ENCODE results near the gene CDK17.

CDK17 gene

DNA sequence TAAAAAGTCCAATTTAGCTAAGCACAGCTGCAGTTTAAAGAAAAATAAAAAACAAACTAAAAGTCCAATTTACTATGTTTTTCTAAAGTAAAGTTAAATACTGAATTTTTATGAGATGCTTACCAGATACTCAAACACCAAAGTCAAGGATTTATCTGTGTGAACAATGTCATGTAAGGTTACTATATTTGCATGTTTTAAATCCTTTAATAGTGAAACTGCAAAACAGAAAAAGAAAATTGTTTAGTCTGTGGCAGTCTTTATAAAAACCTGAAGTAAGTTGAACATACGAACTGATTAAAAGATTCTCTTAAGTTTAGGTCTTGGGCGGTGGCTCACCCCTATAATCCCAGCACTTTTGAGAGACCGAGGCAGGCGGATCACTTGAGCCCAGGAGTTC is 102.7 kb downstream of the CDK17 start:
- no peak overlapping the region for H3K4me3 ChIP-seq (ENCODE audit: low read depth, low read length)
- no peak for DNase-seq (ENCODE audit: low read depth)

DNA sequence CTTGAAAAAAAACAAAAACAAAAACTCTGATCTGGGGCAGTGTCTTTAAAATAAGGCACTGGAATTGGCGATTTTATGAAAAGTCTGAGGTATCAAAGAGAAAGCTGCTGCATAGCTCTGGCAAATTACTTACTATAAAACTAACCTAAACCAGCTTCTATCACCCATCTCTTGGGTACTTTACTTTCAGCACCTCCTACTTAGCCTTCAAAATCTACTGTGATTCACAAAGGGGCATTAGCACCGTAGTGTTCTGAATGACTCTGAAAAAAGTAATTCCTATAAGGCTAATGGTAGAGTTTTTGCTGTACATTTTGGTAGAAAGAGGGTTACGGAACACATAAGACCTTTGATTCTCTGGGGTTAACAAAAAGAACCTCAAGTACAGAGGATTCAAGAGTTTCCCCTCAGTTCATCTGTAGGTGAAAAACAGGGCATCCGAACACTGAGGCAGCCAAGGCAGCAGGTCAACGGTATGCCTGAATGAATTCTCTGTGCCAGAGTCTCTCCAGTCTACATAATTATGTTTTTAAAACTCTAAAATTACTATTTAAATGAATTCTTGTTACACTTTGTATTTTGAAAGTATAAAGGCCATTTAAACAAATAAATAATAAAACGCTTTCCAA is 104.6 kb downstream of the CDK17 start:
- no peak overlapping the region for H3K4me3 ChIP-seq (ENCODE audit: low read depth, low read length)
- no peak for DNase-seq (ENCODE audit: low read depth)

DNA sequence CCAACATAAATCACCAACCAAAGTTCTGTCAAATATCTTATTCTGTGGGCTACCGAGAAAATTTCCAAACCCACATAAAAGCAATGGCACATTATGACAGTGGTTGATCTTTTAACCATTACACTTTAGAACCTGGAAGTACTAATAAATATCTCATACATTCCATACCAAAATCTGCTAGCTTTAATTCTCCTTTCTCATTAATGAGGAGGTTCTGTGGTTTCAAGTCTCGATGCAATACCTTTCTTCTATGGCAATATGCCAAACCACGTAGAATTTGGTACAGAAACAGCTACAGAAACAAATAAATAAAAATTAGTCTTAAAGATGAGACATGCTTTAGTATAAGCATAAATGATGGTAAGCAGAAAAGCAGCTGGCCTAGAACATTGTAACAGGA is 105.4 kb downstream of the CDK17 start:
- DNase-seq (ENCODE audit: low read depth) = peak; percentile 22

DNA sequence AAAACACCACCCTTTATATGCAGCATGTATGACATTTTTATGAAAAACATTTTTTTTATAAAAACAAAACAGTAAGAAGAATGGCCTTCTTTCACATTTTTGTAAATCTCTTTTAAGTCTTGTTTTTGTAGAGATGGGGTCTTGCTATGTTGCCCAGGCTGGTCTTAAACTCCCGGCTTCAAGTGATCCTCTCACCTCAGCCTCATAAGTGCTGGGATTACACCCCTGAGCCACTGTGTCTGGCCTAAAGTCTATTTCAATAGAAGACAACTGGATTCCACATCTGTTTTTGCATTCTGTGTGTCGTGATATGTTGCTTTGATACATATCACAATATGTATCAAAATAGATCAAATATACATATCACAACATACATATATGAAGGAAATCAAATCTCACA is 107.1 kb downstream of the CDK17 start:
- no peak overlapping the region for H3K4me3 ChIP-seq (ENCODE audit: low read depth, low read length)
- DNase-seq (ENCODE audit: low read depth) = no peak

More for the DNA sequence above, 105.4 kb downstream of the CDK17 start:
- no peak overlapping the region for H3K4me3 ChIP-seq (ENCODE audit: low read depth, low read length)

DNA sequence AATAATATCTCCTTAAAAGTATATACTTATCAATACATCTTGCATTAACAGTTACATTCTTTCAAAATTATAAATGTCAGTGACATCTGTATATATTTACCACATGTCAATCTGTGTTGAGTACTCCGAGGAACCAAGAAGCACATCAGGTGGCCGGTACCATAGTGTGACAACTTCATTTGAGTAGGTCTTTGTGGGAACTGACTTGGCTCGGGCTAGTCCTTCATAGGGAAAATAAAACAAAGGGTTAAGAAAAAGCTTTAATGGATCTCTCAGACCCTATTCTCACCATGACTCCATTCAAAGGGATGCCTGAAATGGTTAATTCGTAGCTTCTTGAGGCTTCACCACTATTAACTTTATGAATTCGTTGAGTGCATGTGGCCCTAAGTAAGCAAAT is 111.2 kb downstream of the CDK17 start:
- H3K4me3 ChIP-seq (ENCODE audit: low read depth, low read length) = no peak overlapping the region
- DNase-seq (ENCODE audit: low read depth) = no peak

DNA sequence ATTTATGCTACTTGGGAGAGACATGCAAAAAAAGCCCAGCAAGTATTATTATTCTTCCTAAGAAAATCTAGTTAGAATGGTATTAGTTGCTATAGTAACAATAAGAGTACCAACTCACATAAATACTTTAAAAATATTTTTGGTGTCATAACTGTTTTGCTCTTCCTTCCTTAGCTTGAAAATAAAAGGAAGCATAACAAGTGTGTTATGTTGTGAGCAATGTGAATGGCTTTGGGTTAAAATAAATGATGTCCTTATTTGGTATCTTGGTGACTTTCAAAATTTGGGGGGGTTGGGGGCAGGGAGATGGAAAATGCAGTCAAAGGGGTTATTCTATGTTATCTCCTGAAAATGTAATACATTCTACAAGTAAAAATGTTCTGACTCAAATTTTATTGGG is 115.1 kb downstream of the CDK17 start:
- no peak overlapping the region for H3K4me3 ChIP-seq (ENCODE audit: low read depth, low read length)
- DNase-seq (ENCODE audit: low read depth) = no peak

DNA sequence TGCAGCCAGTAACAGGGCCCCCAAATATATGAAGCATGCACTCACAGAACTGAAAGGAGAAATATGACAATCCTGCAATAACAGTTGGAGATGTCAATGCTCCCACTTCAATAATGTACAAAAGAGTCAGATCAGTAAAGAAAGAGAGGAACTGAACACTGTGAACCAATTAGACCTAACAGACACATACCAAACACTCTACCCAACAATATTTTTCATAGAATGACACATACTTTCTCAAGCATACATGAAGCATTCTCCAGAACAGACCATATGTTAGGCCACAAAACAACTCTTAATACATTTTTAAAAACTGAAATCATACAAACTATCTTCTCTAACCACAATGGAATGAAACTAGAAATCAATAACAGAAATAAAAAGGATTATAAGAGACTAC is 125.9 kb downstream of the CDK17 start:
- peak; percentile 32 for DNase-seq (ENCODE audit: low read depth)
- no peak overlapping the region for H3K4me3 ChIP-seq (ENCODE audit: low read depth, low read length)

DNA sequence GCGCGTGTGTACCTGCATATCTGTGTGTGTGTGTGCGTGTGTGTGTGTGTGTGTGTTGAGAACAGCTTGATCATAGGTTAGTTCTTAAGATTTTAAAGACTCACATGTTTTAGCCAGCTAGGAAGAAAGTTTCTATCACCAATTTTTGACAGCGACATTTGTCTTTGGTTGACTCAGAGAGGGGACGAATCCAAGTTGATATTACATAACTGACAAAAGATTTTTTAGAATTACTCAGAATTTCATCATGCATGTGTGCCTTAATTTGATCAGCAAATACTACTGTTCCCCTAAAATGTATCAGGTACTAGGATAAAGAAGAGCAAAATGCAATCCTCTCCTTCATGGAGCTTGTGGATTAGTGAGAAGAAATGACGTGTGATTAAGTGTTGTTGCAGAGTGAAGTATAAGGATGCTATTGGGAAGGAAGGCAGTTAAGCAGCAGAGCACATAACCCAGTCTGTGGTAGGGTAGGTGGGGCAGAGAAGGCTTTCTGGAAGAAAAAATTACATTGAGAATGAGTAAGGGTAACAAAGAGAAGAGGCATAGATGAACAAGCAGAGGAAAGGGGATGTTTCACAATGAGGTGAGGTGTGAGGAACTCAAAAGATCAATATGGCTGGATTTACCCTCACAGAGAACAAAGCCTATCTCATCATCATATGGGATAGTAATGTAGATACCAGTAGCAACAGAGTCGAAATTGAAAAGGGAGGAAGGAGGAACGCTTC is 128.6 kb downstream of the CDK17 start:
- no peak for DNase-seq (ENCODE audit: low read depth)

DNA sequence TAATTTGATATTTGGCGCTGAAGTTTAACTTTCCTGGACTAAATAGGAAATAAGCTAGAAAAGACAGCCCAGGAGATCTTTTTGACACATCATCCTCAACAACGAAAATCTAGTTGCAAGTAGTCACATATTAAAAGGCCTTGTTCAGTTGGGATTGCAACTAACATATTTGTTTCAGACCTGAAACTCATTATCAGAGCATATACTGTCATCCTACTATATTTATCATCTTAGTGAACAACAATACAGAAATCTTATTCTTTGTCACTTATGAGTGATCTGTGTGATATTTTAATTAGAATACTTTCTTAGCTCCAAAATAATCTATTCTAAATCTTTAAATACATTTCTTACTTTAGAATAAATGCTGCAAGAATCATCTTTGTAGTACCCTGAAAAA is 134.0 kb downstream of the CDK17 start:
- no peak for DNase-seq (ENCODE audit: low read depth)

More for the DNA sequence above, 128.6 kb downstream of the CDK17 start:
- no peak overlapping the region for H3K4me3 ChIP-seq (ENCODE audit: low read depth, low read length)

DNA sequence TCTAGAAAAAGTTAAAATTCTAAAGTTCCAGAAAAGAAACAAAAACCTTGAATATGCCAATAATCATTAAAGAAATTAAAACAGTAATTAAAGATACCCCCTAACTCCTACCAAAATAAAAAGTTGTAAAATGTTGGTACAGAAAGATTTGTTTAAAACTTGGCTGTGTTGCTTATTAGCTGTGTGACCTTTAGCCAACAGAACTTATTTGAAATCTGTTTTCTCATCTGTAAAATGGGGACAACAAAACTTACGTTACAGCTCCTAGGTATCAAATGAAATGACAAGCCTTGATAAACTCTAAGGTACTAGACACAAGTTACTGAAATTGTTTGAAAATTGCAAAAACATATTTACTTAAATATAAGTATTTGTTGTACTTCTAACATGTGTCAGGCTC is 134.4 kb downstream of the CDK17 start:
- no peak overlapping the region for H3K4me3 ChIP-seq (ENCODE audit: low read depth, low read length)
- no peak for DNase-seq (ENCODE audit: low read depth)

More for the DNA sequence above, 134.0 kb downstream of the CDK17 start:
- no peak overlapping the region for H3K4me3 ChIP-seq (ENCODE audit: low read depth, low read length)

DNA sequence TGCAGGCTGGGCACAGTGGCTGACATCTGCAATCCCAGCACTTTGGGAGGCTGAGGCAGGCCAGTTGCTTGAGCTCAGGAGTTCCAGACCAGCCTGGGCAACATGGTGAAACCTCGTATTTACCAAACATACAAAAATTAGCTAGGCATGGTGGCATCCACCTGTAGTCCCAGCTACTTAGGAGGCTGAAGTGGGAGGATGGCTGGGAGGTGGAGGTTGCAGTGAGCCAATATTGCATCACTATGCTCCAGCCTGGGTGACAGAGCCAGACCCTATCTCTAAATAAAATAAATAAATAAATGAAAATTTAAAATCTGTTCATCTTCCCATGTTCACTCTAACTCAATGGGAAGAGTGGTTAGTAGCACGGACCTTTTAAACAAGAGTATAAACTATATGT is 134.8 kb downstream of the CDK17 start:
- DNase-seq (ENCODE audit: low read depth) = no peak
- no peak overlapping the region for H3K4me3 ChIP-seq (ENCODE audit: low read depth, low read length)

DNA sequence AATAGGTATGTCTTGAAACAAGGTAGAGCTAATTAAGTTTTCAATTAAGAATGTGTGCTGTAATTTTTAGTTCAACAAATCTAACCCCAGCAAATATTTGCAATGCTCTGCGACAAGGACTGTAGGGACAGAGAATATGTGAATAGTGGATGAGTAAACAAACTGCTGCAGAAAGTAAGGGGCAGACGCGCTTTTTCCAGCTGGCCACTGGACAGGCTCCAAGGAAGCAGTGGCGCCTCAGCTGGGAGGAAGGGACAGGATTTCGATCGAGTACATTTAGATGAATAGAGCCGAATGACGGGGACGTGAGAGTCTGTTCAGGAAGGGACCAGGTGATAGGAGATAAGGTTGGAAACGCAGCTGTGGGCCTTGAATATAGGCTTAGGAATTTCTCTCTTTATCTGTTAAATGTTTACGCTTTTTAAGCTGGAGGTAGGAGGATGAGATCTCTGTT is 136.8 kb downstream of the CDK17 start:
- DNase-seq (ENCODE audit: low read depth) = no peak
- H3K4me3 ChIP-seq (ENCODE audit: low read depth, low read length) = no peak overlapping the region

DNA sequence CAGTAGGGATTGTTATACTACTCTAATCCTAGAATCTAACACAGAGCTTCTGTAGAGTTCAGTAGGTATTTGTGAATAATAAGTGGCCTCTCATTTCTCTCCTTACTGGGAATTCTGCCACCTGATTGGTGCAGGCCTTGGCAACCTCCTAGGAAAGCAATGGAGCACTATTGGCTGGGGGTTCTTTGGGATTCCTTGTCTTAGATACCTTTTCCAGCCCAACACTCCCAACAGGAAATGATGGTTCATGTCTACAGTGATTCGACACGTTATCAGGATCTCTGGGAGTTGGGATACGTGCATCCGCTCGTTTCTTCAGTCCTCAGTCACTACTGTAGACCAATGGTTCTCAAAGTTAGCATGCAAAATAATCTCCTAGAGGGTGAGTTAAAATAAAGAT is 138.7 kb downstream of the CDK17 start:
- no peak overlapping the region for H3K4me3 ChIP-seq (ENCODE audit: low read depth, low read length)
- no peak for DNase-seq (ENCODE audit: low read depth)

DNA sequence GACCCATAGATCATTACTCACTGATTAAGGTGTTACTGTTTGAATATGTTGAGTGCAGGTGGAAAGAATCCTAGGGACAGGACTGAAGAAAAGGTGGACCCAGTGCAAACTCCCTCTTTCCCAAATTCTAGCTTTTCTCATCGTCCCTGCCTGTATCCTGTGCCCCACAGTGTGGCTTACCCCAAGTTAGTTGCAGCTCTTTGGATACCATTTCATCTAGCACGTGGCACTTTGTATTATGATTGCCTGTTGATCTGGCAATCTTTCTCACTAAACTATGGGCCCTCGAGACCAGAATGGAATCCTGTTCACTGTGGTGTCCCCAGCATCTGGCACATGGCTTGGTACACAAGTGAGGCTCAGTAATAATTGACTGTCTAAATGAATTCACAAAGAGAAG is 139.6 kb downstream of the CDK17 start:
- no peak overlapping the region for H3K4me3 ChIP-seq (ENCODE audit: low read depth, low read length)
- no peak for DNase-seq (ENCODE audit: low read depth)

DNA sequence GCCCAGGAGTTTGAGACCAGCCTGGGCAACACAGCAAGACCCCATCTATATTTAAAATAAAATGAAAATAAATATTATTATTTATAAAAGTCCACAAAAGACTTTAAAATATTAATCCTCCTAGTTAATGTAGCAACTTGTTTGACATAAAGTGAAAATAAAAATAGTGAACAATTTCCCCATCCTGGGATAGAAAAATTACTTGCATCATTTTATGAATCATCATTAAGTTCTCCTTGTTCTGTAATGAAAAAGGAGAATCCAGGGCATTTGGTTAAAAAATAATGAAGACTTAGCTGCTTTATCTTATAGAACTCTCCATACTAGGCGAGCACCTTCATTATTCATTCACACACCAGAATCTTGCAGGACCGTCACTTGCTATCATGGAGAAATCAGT is 140.0 kb downstream of the CDK17 start:
- H3K4me3 ChIP-seq (ENCODE audit: low read depth, low read length) = no peak overlapping the region
- DNase-seq (ENCODE audit: low read depth) = no peak

DNA sequence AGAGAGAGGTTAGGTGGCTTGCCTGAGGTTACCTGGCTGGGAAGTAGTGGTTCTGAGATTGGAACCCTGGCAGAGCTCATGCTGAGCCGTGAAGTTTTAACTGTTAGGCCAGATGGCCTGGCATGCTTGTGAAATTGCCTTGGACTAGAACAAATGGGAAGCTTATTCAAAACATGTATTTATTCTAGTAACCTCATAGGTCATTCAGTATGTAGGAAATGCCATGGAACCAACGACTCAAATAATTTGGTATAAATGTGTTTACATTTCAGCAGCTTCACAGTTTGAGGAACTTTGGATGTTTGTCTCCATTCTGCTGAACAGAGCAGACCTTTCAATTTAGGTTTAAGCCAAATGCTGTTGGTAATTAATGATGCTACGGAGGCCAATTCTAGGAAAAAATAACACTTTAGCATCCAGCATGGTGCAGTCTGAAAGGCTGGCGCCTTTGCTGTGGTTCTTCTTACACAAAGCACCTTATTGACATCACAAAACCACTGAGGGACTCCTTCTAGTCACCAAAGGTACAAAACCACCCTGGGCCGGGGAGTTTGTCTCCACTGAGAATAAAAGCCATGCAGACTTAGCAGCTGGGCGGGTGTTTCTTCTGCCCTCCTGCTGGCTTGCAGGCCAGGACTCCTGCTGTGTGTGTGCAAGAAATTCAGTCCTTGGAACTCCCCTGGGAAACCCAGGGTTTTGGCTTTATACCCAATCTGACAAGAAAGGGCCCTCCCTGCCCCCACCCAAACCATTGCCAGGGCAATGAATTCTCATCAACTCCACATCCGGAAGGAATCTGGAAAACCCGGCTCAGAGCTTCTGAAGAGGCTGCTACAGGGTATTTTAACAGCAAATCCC is 141.9 kb downstream of the CDK17 start:
- no peak overlapping the region for H3K4me3 ChIP-seq (ENCODE audit: low read depth, low read length)
- peak; percentile 73 for DNase-seq (ENCODE audit: low read depth)

DNA sequence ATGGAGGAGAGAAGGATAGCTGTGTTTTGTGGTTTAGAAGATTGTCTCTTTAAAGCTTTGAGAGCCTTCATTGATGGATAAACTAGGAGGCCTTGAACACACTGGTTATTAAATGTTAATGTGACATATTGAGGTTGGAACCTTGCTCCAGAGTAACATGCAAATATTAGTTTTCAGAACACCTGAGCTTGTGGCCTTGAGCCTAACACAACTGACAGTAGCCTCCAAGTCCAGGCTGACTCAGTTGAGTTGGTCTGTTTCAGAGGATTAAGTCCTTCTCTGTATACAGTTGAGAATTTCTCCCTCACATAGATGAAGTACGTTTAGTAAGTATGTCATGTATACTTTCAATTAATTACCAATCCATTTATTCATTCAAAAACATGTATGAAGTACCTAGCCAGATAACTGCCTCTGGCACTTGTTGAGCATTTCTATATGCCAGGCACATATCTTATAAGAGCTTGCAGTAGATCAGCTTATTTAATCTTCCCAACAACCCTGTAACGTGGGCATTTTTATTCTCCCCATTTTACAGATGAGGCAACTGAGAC is 142.6 kb downstream of the CDK17 start:
- no peak overlapping the region for H3K4me3 ChIP-seq (ENCODE audit: low read depth, low read length)
- DNase-seq (ENCODE audit: low read depth) = no peak

DNA sequence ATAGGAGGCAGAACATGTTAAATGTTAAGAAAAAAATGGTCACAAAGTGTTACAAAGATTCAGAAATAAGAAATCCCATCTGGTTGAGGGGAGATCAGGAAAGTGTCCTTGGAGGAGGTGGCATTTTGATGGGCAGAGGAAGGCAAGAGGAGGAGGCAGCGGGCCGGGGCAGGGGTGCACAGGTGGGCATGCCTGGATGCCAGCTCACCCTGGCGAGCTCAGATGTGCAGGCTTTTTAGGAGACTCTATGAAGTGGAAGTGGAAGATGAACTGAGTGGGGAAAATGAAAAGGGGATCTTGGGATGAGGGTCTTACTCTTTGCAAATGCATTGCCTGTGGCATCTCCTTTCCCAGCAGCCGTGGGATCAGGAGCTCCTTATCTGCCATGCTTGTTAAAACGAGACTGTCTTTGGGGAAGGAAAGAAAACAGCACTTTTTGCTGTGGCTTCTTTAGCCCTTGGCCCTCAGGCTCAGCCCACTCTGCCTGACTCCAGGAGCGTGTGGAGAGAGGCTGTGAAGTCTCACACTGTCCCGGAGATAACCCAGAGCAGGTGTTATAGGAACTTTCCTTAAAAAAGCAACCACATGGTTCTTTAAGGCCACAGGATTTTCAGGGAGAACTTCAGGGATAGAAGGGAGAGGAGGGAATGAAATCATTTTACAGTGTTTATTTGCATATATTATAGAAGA is 143.4 kb downstream of the CDK17 start:
- DNase-seq (ENCODE audit: low read depth) = no peak
- no peak overlapping the region for H3K4me3 ChIP-seq (ENCODE audit: low read depth, low read length)

DNA sequence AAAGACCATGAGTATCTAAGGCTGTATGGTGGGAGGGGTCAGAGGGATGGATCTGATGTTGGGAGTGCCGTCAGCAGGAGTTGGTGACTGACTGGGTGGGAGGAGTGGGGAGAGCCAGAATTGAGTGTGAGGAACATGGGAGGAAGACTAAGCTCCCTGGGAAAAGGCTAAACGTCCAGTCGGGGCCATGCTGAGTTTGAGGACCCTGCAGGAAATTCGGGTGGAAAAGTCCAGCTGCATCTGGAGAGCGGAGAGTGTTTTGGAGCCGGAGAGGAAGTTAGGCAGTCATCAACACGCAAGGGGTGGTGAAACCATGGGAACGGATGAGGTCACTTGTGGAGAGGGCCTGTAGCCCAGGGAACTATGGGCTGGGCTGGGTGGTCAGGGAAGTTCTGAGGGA is 145.2 kb downstream of the CDK17 start:
- H3K4me3 ChIP-seq (ENCODE audit: low read depth, low read length) = no peak overlapping the region
- DNase-seq (ENCODE audit: low read depth) = peak; percentile 49

All from skeletal muscle cell (primary cell).